NCI-H774 (cell line): ENCODE data around the gene SPG7.

Source experiments
- DNase-seq: peaks from one replicate; lab custom pipeline; 2025; lab: John Stamatoyannopoulos, UW

SPG7 gene

GRCh38 chr16:89517128-89517527 is 8.9 kb downstream of the SPG7 start:
- DNase-seq: no peak

GRCh38 chr16:89519881-89520280 is 11.7 kb downstream of the SPG7 start:
- no peak for DNase-seq

GRCh38 chr16:89522287-89522686 is 14.1 kb downstream of the SPG7 start:
- no peak for DNase-seq

GRCh38 chr16:89523680-89524344 is 15.6 kb downstream of the SPG7 start:
- no peak for DNase-seq

GRCh38 chr16:89525146-89525913 is 17.1 kb downstream of the SPG7 start:
- DNase-seq: no peak

- DNase-seq: no peak
These were observed 20.9 kb downstream of the SPG7 start for GRCh38 chr16:89529097-89529496.

GRCh38 chr16:89530401-89531381 is 22.5 kb downstream of the SPG7 start:
- DNase-seq: no peak

GRCh38 chr16:89531821-89532526 is 23.8 kb downstream of the SPG7 start:
- no peak for DNase-seq

GRCh38 chr16:89534252-89534756 is 26.1 kb downstream of the SPG7 start:
- DNase-seq: no peak

GRCh38 chr16:89536371-89536770 is 28.2 kb downstream of the SPG7 start:
- no peak for DNase-seq

- DNase-seq: no peak
These were observed 28.8 kb downstream of the SPG7 start for GRCh38 chr16:89536886-89537548.

- no peak for DNase-seq
These were observed 29.3 kb downstream of the SPG7 start for GRCh38 chr16:89537549-89537925.

GRCh38 chr16:89538286-89538685 is 30.1 kb downstream of the SPG7 start:
- DNase-seq: no peak

- no peak for DNase-seq
These were observed 32.4 kb downstream of the SPG7 start for GRCh38 chr16:89540557-89540956.

- DNase-seq: no peak
These were observed 33.6 kb downstream of the SPG7 start for GRCh38 chr16:89541792-89542191.

- DNase-seq: no peak
These were observed 35.9 kb downstream of the SPG7 start for GRCh38 chr16:89544113-89544512.

- no peak for DNase-seq
These were observed 36.5 kb downstream of the SPG7 start for GRCh38 chr16:89544713-89545043.

GRCh38 chr16:89545044-89545830 is 37.0 kb downstream of the SPG7 start:
- no peak for DNase-seq

GRCh38 chr16:89545831-89546574 is 37.8 kb downstream of the SPG7 start:
- DNase-seq: no peak

GRCh38 chr16:89546781-89547180 is 38.6 kb downstream of the SPG7 start:
- no peak for DNase-seq
